ENCODE measurements around the gene NEUROD2. TPM values are rescaled to one million over a fixed set of nuclear protein-coding genes. Genes with fewer than 3 reads are reported as not detected.

Gene NEUROD2
- total RNA-seq, 1 donor from 2014 or later, result not detected

DNA sequence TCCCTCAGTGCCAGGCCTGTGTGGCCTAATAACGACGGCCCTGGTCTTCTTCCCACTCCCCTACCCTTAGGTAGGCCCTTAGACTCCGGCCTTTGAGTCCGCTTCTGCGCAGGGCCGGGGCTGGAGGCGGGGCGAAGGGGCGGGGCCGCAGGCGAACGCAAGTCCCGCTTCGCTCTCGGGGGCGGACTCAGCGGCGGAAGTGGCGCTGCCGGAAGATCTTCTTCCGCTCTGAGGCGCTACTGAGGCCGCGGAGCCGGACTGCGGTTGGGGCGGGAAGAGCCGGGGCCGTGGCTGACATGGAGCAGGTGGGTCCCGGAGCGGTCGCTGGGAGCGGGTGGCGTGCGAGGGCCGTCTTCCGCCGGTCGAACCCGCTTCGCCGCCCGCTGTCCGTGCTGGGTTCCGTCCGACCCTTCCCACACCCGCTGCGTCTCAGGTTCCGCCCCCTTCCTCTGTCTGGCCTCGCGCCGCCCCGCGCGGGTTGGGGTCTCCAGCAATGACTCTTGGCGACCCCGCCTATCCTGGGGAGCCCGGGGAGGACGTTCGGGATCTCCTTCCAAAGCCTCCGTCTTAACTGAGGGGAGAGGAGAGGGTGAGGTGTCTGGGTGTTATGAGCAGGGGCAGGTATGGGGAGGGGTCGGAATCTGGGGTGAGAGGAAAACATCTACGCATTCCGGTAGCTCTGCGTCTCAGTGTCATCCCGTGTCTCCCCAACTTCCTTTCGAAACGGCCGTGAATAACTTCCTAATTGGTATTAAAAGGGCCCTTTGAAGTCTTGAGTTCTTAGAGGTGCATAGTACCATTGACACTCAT, 29.4 kb upstream of the NEUROD2 start, which contains the start of gene STARD3:
STARD3 (plus strand) TSS at position 218 of the 810 bp plus-strand sequence. CDS start 16,388 bp downstream, outside the sequence.
- peak; percentile 96 for DNase-seq (ENCODE audit: low spot score)
- intact Hi-C loops (cut with DNase I), result no loop called here
- ATAC-seq, result peak; percentile 95

DNA sequence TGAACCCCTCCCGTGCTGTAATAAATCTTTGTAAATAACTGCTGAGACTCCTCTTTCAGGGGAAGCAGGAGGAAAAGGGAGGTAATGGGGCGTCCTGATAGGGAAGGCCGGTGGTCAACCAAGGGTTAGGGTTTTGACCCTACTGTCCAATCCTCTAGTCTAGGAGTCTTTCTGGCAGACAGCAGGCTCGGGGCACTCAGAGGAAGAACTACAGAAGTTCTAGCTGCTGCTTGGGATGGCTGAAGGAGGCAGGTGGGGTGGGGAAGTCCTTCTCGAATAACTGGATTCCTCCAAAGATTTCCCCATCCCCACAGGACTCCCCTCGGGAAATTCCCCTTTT, 28.8 kb upstream of the NEUROD2 start:
- ATAC-seq (peak; percentile 3), DNase-seq (ENCODE audit: low spot score) (no peak)
- intact Hi-C loops (cut with DNase I), result no loop called here

GRCh38 chr17:39635614-39636176, 28.0 kb upstream of the NEUROD2 start:
- ATAC-seq, result no peak
- intact Hi-C loops (cut with DNase I), result no loop called here

GRCh38 chr17:39634384-39634871, 26.7 kb upstream of the NEUROD2 start:
- DNase-seq (ENCODE audit: low spot score), result no peak
- intact Hi-C loops (cut with DNase I), result no loop called here
- ATAC-seq, result no peak

More at GRCh38 chr17:39635614-39636176, 28.0 kb upstream of the NEUROD2 start:
- DNase-seq (ENCODE audit: low spot score), result no peak

- ATAC-seq (no peak), DNase-seq (ENCODE audit: low spot score) (no peak)
- intact Hi-C loops (cut with DNase I), result no loop called here
Measured at GRCh38 chr17:39633570-39634183, 26.0 kb upstream of the NEUROD2 start.

GRCh38 chr17:39632153-39632941, 24.6 kb upstream of the NEUROD2 start:
- intact Hi-C loops (cut with DNase I), result no loop called here
- ATAC-seq (peak; percentile 58), DNase-seq (ENCODE audit: low spot score) (no peak)

- intact Hi-C loops (cut with DNase I), result no loop called here
- ATAC-seq, result no peak
- no peak for DNase-seq (ENCODE audit: low spot score)
Measured at GRCh38 chr17:39631403-39631802, 23.7 kb upstream of the NEUROD2 start.

DNA sequence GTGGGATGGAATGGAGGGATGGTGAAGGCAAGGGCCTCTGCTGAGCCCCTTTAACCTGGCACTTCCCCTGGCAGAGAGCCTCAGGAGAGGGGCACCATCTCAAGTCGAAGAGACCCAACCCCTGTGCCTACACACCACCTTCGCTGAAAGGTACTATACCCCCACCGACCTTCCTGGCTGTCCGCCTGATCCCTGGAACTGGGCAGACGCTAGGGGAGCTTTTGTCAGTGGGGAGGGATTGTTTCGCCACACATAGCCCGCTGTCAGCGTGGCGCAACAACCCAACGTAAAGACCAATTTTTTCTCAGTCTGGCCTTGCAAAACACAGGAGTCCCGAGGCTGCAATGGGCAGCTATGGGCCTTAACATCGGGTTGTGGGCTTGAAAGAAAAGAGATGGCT, 22.2 kb upstream of the NEUROD2 start:
- ATAC-seq (no peak), DNase-seq (ENCODE audit: low spot score) (no peak)
- intact Hi-C loops (cut with DNase I), result no loop called here

- intact Hi-C loops (cut with DNase I), result no loop called here
- ATAC-seq, result no peak
- DNase-seq (ENCODE audit: low spot score), result no peak
Measured at GRCh38 chr17:39629494-39629880, 21.8 kb upstream of the NEUROD2 start.

DNA sequence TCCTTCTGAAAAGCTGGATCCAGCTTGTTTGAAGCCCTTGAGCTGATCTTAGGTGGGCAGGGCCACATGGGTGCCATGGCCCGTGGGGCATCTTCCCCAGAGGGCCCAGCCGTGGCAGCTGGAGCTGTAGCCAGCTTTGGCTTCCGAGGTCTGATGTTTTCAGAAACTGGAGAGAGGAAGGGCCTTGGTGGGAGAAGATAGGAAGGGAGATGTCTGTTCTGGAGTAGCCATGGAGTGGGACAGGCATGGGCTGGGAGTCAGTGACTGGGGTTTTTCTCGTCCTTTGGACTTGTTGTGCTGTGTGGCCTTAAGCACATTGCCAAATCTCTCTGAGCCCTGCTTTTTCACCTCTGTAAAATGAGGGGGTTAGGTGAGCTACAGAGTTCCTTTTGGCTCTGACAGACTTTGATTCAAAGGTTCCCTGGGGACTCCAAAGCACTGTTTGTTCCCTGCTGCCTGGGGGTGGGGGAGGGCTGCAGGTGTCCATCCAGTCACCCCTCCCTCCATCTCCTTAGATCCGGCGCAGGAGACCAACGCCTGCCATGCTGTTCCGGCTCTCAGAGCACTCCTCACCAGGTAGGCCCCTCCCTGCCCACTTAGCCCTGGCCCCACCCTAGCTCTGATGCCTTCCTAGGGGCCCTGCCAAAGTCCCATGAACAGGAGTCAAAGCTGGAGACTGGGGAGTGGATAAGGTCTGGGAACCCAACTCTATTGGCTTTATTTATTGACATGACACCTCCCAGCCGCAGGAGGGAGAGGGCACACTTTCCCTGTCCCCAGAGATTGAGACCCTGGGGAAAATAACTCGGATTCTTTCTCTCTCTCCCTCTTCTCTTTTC, 21.2 kb upstream of the NEUROD2 start:
- DNase-seq (ENCODE audit: low spot score) (no peak), ATAC-seq (no peak)
- intact Hi-C loops (cut with DNase I), result no loop called here

GRCh38 chr17:39627712-39628516, 20.2 kb upstream of the NEUROD2 start:
- intact Hi-C loops (cut with DNase I), result no loop called here
- ATAC-seq, result no peak
- no peak for DNase-seq (ENCODE audit: low spot score)

GRCh38 chr17:39627047-39627711, 19.5 kb upstream of the NEUROD2 start:
- intact Hi-C loops (cut with DNase I), result no loop called here
- DNase-seq (ENCODE audit: low spot score), result no peak
- ATAC-seq, result no peak

GRCh38 chr17:39626171-39627046, 18.7 kb upstream of the NEUROD2 start, which contains the start of gene PPP1R1B:
Gene PPP1R1B, plus strand, starts transcription at chr17:39626952. Its CDS starts 441 bp downstream, at chr17:39627393.
- intact Hi-C loops (cut with DNase I), result no loop called here
- DNase-seq (ENCODE audit: low spot score) (no peak), ATAC-seq (no peak)

DNA sequence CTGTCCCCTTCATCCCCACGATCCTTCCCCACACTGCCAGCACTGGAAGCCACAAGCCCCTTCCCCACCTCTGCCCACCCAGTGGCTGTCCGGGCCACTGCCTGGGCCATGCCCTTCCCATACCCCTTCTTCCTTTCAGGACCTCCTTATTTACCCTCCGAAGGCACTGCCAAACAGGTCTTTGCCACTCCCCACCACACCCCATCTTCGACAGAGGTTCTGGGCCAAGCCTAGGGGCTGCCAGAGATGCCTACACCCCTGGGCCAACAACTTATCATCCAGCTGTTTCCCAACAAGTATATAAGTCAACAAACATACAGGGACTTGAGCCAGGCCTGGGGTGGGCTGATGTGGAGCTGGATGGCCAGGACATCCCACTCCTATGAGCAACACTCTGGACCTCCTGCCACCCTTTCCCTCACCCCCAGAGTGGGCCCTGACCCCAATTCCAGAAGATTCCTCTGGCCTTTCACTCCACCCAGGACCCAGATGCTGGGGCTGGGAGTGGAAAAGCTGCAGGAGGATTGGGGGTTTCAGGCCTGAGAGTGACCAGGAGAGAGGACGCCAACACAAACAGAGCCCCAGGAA, 17.6 kb upstream of the NEUROD2 start:
- DNase-seq (ENCODE audit: low spot score), result no peak
- no peak for ATAC-seq
- intact Hi-C loops (cut with DNase I), result no loop called here

GRCh38 chr17:39624313-39624712, 16.6 kb upstream of the NEUROD2 start:
- DNase-seq (ENCODE audit: low spot score) (no peak), ATAC-seq (no peak)
- intact Hi-C loops (cut with DNase I), result loop anchor here (5.0 kb wide), 2 partner anchors 48 to 128 kb away; no protein-coding TSS in a partner anchor

Data from sciatic nerve (tissue), 2 donors.